GM12878 (cell line): Measurements from ENCODE around the gene DDAH1. TPM values are rescaled to one million over a fixed set of nuclear protein-coding genes. Genes with fewer than 3 reads are reported as not detected.

Source experiments
- ATAC-seq: fragments of 200-7000 bp; cut with Tn5 transposase; 3 replicates; pipeline ENCODE4 v1.9.1; 2020; ENCODE audit warnings: mild to moderate bottlenecking, moderate library complexity
- BruUV-seq: library from RNA; stranded (reverse); fragments of 400-500 nt; replicated peaks from 2 replicates; lab custom pipeline; 2021; lab: Mats Ljungman, UMichigan
- CTCF ChIA-PET: fragments of 300-600 bp; sonication (Branson Sonifier 250); formaldehyde crosslinking; extraction: SDS; loops from one replicate; lab custom pipeline; 2021; ENCODE audit warnings: inconsistent platforms; lab: Yijun Ruan, JAX
- POLR2A ChIA-PET: fragments of 350-600 bp; formaldehyde crosslinking; extraction: SDS; loops from one replicate; lab custom pipeline; 2021; ENCODE audit warnings: inconsistent platforms; lab: Charles Lee
- RAD21 ChIA-PET: fragments of 300-600 bp; sonication (Branson Sonifier 250); formaldehyde crosslinking; loops from one replicate; lab custom pipeline; 2023; ENCODE audit warnings: antibody characterized with exemption; ENCODE audit not compliant: unreplicated experiment; lab: Charles Lee
- SMC1A ChIA-PET: fragments of 300-600 bp; sonication (Branson Sonifier 250); formaldehyde crosslinking; loops from one replicate; lab custom pipeline; 2023; ENCODE audit not compliant: unreplicated experiment, uncharacterized antibody; lab: Charles Lee
- DNase-seq: peaks from one replicate; pipeline ENCODE4 v3.0.0-alpha.2; 2011; ENCODE audit warnings: low read depth, low spot score
- FAIRE-seq: peaks from 3 replicates; lab custom pipeline; 2011; peaks lifted over from hg19 to GRCh38; lab: Jason Lieb, UNC
- H2AFZ ChIP-seq: 2 replicates; pipeline ENCODE4 v1.6.0; 2011; ENCODE audit warnings: low read depth, low read length, control low read depth; ENCODE audit not compliant: control insufficient read depth
- H3K27ac ChIP-seq: 2 replicates; pipeline ENCODE4 v1.5.1; 2011; ENCODE audit warnings: control low read depth; ENCODE audit not compliant: control insufficient read depth, insufficient read depth
- H3K27me3 ChIP-seq, 2 experiments: replicated peaks in 1 of 2; 2 replicates each; pipeline versions ENCODE4 v1.6.0 to v1.6.1; 2011; ENCODE audit warnings: low read length in 1 of 2; ENCODE audit not compliant: control insufficient read depth in 2 of 2, insufficient read depth in 2 of 2
- H3K36me3 ChIP-seq, 2 experiments: 2 replicates each; pipeline ENCODE4 v1.5.1; 2011; ENCODE audit warnings: low read length in 1 of 2; ENCODE audit not compliant: control insufficient read depth in 2 of 2, insufficient read depth in 2 of 2
- H3K4me1 ChIP-seq: 2 replicates; pipeline ENCODE4 v1.6.1; 2011; ENCODE audit warnings: mild to moderate bottlenecking, low read length, moderate library complexity, mixed read lengths; ENCODE audit not compliant: control insufficient read depth, insufficient read depth
- H3K4me2 ChIP-seq: 2 replicates; pipeline ENCODE4 v1.6.0; 2011; ENCODE audit warnings: control low read depth; ENCODE audit not compliant: control insufficient read depth, insufficient read depth
- H3K4me3 ChIP-seq: fragments of 200-600 bp; sonication (generic); 2 replicates; pipeline ENCODE4 v1.5.1; 2016
- H3K79me2 ChIP-seq: 2 replicates; pipeline ENCODE4 v1.6.0; 2011; ENCODE audit warnings: low read length; ENCODE audit not compliant: control insufficient read depth, insufficient read depth
- H3K9ac ChIP-seq: 2 replicates; pipeline ENCODE4 v1.8.0; 2011; ENCODE audit warnings: low read length, control low read depth, mixed read lengths; ENCODE audit not compliant: control insufficient read depth, insufficient read depth
- H3K9me3 ChIP-seq: replicated peaks from 3 replicates; pipeline ENCODE4 v1.5.1; 2011; ENCODE audit warnings: mild to moderate bottlenecking, low read length; ENCODE audit not compliant: control insufficient read depth, insufficient read depth
- H4K20me1 ChIP-seq: 2 replicates; pipeline ENCODE4 v1.6.0; 2011; ENCODE audit not compliant: control insufficient read depth, insufficient read depth
- ASH2L ChIP-seq: fragments of 300-600, 200-600 bp; sonication (generic); IDR thresholded peaks from 2 replicates; pipeline ENCODE4 v1.6.1; 2017; ENCODE audit warnings: low read depth, mild to moderate bottlenecking, borderline replicate concordance
- E2F8 ChIP-seq: fragments of 450-650 bp; IDR thresholded peaks from 2 replicates; pipeline ENCODE4 v1.6.1; 2018; ENCODE audit warnings: mild to moderate bottlenecking, low read depth, moderate library complexity; ENCODE audit not compliant: partially characterized antibody
- E4F1 ChIP-seq: fragments of 450-650 bp; IDR thresholded peaks from 2 replicates; pipeline ENCODE4 v1.6.1; 2018; ENCODE audit warnings: borderline replicate concordance, mild to moderate bottlenecking; ENCODE audit not compliant: partially characterized antibody
- FOXM1 ChIP-seq: IDR thresholded peaks from 2 replicates; pipeline ENCODE4 v1.6.1; 2012; ENCODE audit warnings: low read depth, mild to moderate bottlenecking, inconsistent platforms, low read length, moderate library complexity
- HCFC1 ChIP-seq: fragments of 150-350 bp; IDR thresholded peaks from 2 replicates; pipeline ENCODE4 v1.6.1; 2014; ENCODE audit warnings: low read length
- KDM1A ChIP-seq: fragments of 200-600 bp; sonication (generic); IDR thresholded peaks from 2 replicates; pipeline ENCODE4 v1.6.1; 2016; ENCODE audit warnings: borderline replicate concordance
- MTA2 ChIP-seq: fragments of 450-650 bp; IDR thresholded peaks from 2 replicates; pipeline ENCODE4 v1.6.1; 2016; ENCODE audit warnings: low read depth, mild to moderate bottlenecking, moderate library complexity
- MYC ChIP-seq: IDR thresholded peaks from 2 replicates; pipeline ENCODE4 v1.6.1; 2011; ENCODE audit warnings: mild to moderate bottlenecking, low read length, moderate library complexity, inconsistent platforms; ENCODE audit not compliant: insufficient read depth, insufficient replicate concordance, insufficient read length, severe bottlenecking
- NR2F1 ChIP-seq: fragments of 450-650 bp; conservative IDR thresholded peaks from 2 replicates; pipeline ENCODE4 v1.6.1; 2017; ENCODE audit warnings: mild to moderate bottlenecking
- PAX5 ChIP-seq: IDR thresholded peaks from 2 replicates; pipeline ENCODE4 v1.6.1; 2011; ENCODE audit warnings: low read depth, low read length, borderline replicate concordance
- SRF ChIP-seq, 2 experiments: IDR thresholded peaks; 2 replicates each; pipeline ENCODE4 v1.6.1; 2011; ENCODE audit warnings: low read depth in 2 of 2, low read length in 2 of 2, mild to moderate bottlenecking in 1 of 2, moderate library complexity in 1 of 2
- STAT3 ChIP-seq: IDR thresholded peaks from 2 replicates; pipeline ENCODE4 v1.6.1; 2011; ENCODE audit warnings: low read depth, low read length, improper control_type of control experiment
- ZBED1 ChIP-seq: IDR thresholded peaks from 2 replicates; pipeline ENCODE4 v1.6.1; 2016; ENCODE audit warnings: borderline replicate concordance
- in situ Hi-C: fragments of 300-500 bp; cut with MboI; formaldehyde crosslinking; loops from 9 replicates; pipeline ENCODE4 v1.14.3; 2018; ENCODE audit warnings: mixed read lengths
- intact Hi-C: fragments of 100-400 bp; cut with micrococcal nuclease; formaldehyde crosslinking; loops from one replicate; pipeline ENCODE4 v1.14.2; 2022; ENCODE audit not compliant: unreplicated experiment
- polyA plus RNA-seq, 11 experiments: library from polyadenylated mRNA; depleted of rRNA in 4 of 11; unstranded in 6 of 11; stranded (reverse) in 5 of 11; fragments of >200 nt; fragmentation: Nextera tagmentation in 4 of 11; fragmentation: Illumina TruSeq in 1 of 11; extraction: Ambion mirVana in 4 of 11; extraction: Trizol in 1 of 11; gene quantifications; 1 replicate in 1 of 11; 2 replicates in 10 of 11; pipeline versions ENCODE4 v1.2.1 to v1.2.3, GENCODE V29; 2011 to 2016; ENCODE audit warnings: inconsistent platforms in 2 of 11, missing spikeins in 2 of 11, low read depth in 1 of 11
- total RNA-seq, 4 experiments: library from RNA; depleted of rRNA in 3 of 4; stranded (reverse); fragments of >200 nt in 3 of 4; fragmentation: Illumina TruSeq in 1 of 4; extraction: Trizol in 1 of 4; gene quantifications; 2 replicates each; pipeline versions ENCODE4 v1.2.1 to v1.2.3, GENCODE V29; 2013 to 2021
- TF ChIP-seq, protein P1 (sequence below): IDR thresholded peaks from 2 replicates; pipeline ENCODE4 v1.6.1; 2011; ENCODE audit warnings: mild to moderate bottlenecking, low read depth, low read length, moderate library complexity; ENCODE audit not compliant: insufficient replicate concordance
- TF ChIP-seq, protein P2 (sequence below): fragments of 150-350 bp; IDR thresholded peaks from 2 replicates; pipeline ENCODE4 v1.6.1; 2014; ENCODE audit warnings: mild to moderate bottlenecking, low read depth, low read length

DDAH1 gene
- total and polyA plus RNA-seq, 10 of the 15 experiments (the other 5 are each of a cell fraction or from before 2014, with no cell fraction given), result 0.07 to 0.88 (median 0.27) TPM; not detected in 6

DNA sequence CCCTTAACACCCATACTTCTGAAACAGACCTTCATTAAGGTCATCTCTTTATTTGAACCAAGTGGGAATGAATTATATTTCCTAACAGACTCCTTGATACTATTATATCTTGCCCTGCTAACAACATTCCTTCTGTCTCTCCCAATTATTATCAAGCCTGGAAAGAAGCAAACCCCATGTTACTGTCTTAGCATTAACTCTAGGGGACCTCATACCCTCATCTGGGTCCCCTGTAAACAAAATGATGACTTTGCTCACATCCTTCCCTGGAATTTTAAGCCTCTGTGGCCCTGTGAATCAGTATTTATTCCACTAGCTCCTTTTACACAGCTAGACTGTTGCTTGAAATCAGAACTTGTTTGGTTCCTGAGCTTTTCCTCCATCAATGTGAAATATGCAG is 150.2 kb downstream of the DDAH1 start:
- intact Hi-C loops, result loop anchor here (5.0 kb wide), 1 partner anchor 188 kb away; no protein-coding TSS in a partner anchor
- no peak overlapping the region for H2AFZ ChIP-seq
- BruUV-seq, result no TSS peak
- H3K36me3 ChIP-seq, result no peaks in the 10 kb centered on the region
- RAD21 ChIA-PET, result no interaction called here
- no peak overlapping the region for H3K27ac ChIP-seq
- ATAC-seq, result no peak
- H3K4me1 ChIP-seq, result no peaks in the 10 kb centered on the region
- TF ChIP-seq SRF (IDR thresholded peaks at IDR 0.05; ENCODE audit: low read depth in 2 of 2, low read length in 2 of 2), result no peak
- no peak for TF ChIP-seq MYC
- TF ChIP-seq MTA2, result no peak
- no peak for TF ChIP-seq KDM1A
- TF ChIP-seq PAX5, result no peak
- no peak for TF ChIP-seq HCFC1
- no peak for TF ChIP-seq ASH2L
- TF ChIP-seq NR2F1, result no peak
- no peak for TF ChIP-seq STAT3
- no peak for TF ChIP-seq FOXM1
- TF ChIP-seq, protein P1, sequence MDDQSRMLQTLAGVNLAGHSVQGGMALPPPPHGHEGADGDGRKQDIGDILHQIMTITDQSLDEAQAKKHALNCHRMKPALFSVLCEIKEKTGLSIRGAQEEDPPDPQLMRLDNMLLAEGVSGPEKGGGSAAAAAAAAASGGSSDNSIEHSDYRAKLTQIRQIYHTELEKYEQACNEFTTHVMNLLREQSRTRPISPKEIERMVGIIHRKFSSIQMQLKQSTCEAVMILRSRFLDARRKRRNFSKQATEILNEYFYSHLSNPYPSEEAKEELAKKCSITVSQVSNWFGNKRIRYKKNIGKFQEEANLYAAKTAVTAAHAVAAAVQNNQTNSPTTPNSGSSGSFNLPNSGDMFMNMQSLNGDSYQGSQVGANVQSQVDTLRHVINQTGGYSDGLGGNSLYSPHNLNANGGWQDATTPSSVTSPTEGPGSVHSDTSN, result no peak
- TF ChIP-seq ZBED1, result no peak
- TF ChIP-seq E2F8, result no peak
- TF ChIP-seq, protein P2, sequence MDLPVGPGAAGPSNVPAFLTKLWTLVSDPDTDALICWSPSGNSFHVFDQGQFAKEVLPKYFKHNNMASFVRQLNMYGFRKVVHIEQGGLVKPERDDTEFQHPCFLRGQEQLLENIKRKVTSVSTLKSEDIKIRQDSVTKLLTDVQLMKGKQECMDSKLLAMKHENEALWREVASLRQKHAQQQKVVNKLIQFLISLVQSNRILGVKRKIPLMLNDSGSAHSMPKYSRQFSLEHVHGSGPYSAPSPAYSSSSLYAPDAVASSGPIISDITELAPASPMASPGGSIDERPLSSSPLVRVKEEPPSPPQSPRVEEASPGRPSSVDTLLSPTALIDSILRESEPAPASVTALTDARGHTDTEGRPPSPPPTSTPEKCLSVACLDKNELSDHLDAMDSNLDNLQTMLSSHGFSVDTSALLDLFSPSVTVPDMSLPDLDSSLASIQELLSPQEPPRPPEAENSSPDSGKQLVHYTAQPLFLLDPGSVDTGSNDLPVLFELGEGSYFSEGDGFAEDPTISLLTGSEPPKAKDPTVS, result no peak
- no peak for TF ChIP-seq E4F1
- TF ChIP-seq, all 136 proteins: peak for 0
- FAIRE-seq (no peak), DNase-seq (no peak)
- Histone ChIP-seq H3K9ac (no peak overlapping the region), H3K4me3 (no peak overlapping the region), H3K9me3 (no peaks in the 10 kb centered on the region), H3K79me2 (no peaks in the 10 kb centered on the region), H4K20me1 (no peaks in the 10 kb centered on the region), H3K4me2 (no peak overlapping the region), H3K27me3 (peaks cover 0 to 3% of the 10 kb centered on the region in 2 experiments; a peak in 2 of 4 replicates)
- in situ Hi-C loops, result loop anchor here (25.0 kb wide), 1 partner anchor 698 kb away; no protein-coding TSS in a partner anchor
- CTCF ChIA-PET, result no interaction called here
- SMC1A ChIA-PET, result no interaction called here
- POLR2A ChIA-PET, result no interaction called here
